ENCODE measurements around the gene MED22. TPM values are rescaled to one million over a fixed set of nuclear protein-coding genes. Genes with fewer than 3 reads are reported as not detected.

The MED22 gene
- total RNA-seq, 1 experiment from 2014 or later = 60.1 TPM

DNA sequence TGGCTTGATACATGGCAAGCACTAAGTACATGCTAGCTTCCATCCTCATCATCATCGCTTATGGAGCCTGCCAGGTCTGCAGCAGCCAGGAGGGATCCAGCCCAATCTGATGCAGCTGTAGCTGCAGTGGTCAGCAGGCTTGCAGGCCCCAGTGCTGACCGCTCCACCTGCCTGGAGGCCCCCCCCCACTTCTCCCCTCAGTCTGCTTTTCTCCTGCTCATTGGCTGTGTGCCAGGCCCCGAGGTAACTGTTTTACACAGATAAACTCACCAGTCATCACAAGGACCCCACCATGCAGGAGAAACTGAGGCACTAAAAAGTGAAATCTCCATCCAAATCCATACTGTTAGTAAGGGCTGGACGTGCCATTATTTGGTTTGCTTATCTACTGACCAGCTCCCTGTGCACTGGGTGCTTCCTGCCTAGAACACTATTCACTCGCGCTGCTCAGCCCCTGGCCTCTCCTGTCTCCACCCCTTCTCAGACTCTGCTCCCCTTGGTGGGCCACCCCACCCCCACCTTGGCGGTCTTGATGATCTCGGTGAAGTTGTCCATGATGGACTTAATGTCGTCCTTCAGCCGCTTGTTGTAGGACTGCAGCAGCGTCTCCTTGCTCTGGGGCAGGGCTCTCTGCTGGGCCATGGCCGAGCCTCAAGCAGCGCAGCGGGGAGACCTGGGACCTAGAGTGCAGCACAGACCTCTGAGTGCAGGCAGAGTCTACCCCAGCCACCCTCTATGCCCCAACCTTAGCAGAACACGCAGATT lies 1.7 kb downstream of the MED22 start:
- ChIA-PET CTCF (no interaction called here), POLR2A (no interaction called here)
- Mint-ChIP-seq H3K4me1 (ENCODE audit: low read depth, unreplicated experiment) (peaks cover 13% of the 10 kb centered on the region), H3K4me3 (ENCODE audit: unreplicated experiment) (peak overlapping the region; percentile 90), H3K27ac (ENCODE audit: unreplicated experiment) (peak overlapping the region; percentile 63), H3K9me3 (ENCODE audit: unreplicated experiment) (no peaks in the 10 kb centered on the region), H3K27me3 (ENCODE audit: insufficient read depth, unreplicated experiment) (no peaks in the 10 kb centered on the region), H3K36me3 (ENCODE audit: insufficient read depth, unreplicated experiment) (peaks cover 60% of the 10 kb centered on the region)
- Histone ChIP-seq H3K4me1 (peaks cover 10% of the 10 kb centered on the region), H3K4me3 (ENCODE audit: low read depth, low read length) (peak overlapping the region; percentile 85), H3K36me3 (ENCODE audit: control insufficient read depth, insufficient read depth, low read length) (peaks cover 13% of the 10 kb centered on the region), H3K27me3 (replicated peaks; ENCODE audit: control insufficient read depth, insufficient read depth, low read length) (no peaks in the 10 kb centered on the region), H3K9me3 (no peaks in the 10 kb centered on the region)
- intact Hi-C loops (cut with micrococcal nuclease; ENCODE audit: unreplicated experiment) = no loop called here
- DNase-seq = no peak
- TF ChIP-seq, protein P1, sequence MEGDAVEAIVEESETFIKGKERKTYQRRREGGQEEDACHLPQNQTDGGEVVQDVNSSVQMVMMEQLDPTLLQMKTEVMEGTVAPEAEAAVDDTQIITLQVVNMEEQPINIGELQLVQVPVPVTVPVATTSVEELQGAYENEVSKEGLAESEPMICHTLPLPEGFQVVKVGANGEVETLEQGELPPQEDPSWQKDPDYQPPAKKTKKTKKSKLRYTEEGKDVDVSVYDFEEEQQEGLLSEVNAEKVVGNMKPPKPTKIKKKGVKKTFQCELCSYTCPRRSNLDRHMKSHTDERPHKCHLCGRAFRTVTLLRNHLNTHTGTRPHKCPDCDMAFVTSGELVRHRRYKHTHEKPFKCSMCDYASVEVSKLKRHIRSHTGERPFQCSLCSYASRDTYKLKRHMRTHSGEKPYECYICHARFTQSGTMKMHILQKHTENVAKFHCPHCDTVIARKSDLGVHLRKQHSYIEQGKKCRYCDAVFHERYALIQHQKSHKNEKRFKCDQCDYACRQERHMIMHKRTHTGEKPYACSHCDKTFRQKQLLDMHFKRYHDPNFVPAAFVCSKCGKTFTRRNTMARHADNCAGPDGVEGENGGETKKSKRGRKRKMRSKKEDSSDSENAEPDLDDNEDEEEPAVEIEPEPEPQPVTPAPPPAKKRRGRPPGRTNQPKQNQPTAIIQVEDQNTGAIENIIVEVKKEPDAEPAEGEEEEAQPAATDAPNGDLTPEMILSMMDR (IDR thresholded peaks at IDR 0.05; ENCODE audit: insufficient read depth in 1 of 2, low read depth in 1 of 2, low read length in 1 of 2, severe bottlenecking in 1 of 2, unreplicated experiment in 1 of 2) = no peak
- BruUV-seq (replicated peaks) = TSS peak; percentile 5

GRCh38 chr9:133345596-133345995 lies 2.3 kb downstream of the MED22 start:
- H3K36me3 Mint-ChIP-seq (ENCODE audit: insufficient read depth, unreplicated experiment) = peaks cover 60% of the 10 kb centered on the region

GRCh38 chr9:133344979-133345378 lies 3.0 kb downstream of the MED22 start:
- Mint-ChIP-seq H3K9me3 (ENCODE audit: unreplicated experiment) (no peaks in the 10 kb centered on the region), H3K27me3 (ENCODE audit: insufficient read depth, unreplicated experiment) (no peaks in the 10 kb centered on the region), H3K27ac (ENCODE audit: unreplicated experiment) (no peak overlapping the region), H3K4me3 (ENCODE audit: unreplicated experiment) (no peak overlapping the region), H3K4me1 (ENCODE audit: low read depth, unreplicated experiment) (peaks cover 13% of the 10 kb centered on the region), H3K36me3 (ENCODE audit: insufficient read depth, unreplicated experiment) (peaks cover 60% of the 10 kb centered on the region)
- peaks cover 10% of the 10 kb centered on the region for H3K4me1 ChIP-seq
- ChIA-PET CTCF (no interaction called here), POLR2A (interaction anchor here (0.6 kb wide), 1 partner anchor 171 kb away, joined by 3 read pairs; no protein-coding TSS in a partner anchor)
- peaks cover 9% of the 10 kb centered on the region for H3K36me3 ChIP-seq (ENCODE audit: control insufficient read depth, insufficient read depth, low read length)
- no peak overlapping the region for H3K4me3 ChIP-seq (ENCODE audit: low read depth, low read length)
- intact Hi-C loops (cut with micrococcal nuclease; ENCODE audit: unreplicated experiment) = no loop called here
- no peaks in the 10 kb centered on the region for H3K27me3 ChIP-seq (replicated peaks; ENCODE audit: control insufficient read depth, insufficient read depth, low read length)
- no peak for DNase-seq
- H3K9me3 ChIP-seq = no peaks in the 10 kb centered on the region
- TF ChIP-seq, protein P1 (IDR thresholded peaks at IDR 0.05; ENCODE audit: insufficient read depth in 1 of 2, low read depth in 1 of 2, low read length in 1 of 2, severe bottlenecking in 1 of 2, unreplicated experiment in 1 of 2) = no peak
- BruUV-seq (replicated peaks) = no TSS peak

More at GRCh38 chr9:133345596-133345995, 2.3 kb downstream of the MED22 start:
- BruUV-seq (replicated peaks) = no TSS peak
- no peaks in the 10 kb centered on the region for H3K9me3 ChIP-seq
- Mint-ChIP-seq H3K27me3 (ENCODE audit: insufficient read depth, unreplicated experiment) (no peaks in the 10 kb centered on the region), H3K4me3 (ENCODE audit: unreplicated experiment) (no peak overlapping the region), H3K4me1 (ENCODE audit: low read depth, unreplicated experiment) (peaks cover 13% of the 10 kb centered on the region), H3K9me3 (ENCODE audit: unreplicated experiment) (no peaks in the 10 kb centered on the region), H3K27ac (ENCODE audit: unreplicated experiment) (no peak overlapping the region)
- no peak overlapping the region for H3K4me3 ChIP-seq (ENCODE audit: low read depth, low read length)
- CTCF ChIA-PET = no interaction called here
- H3K27me3 ChIP-seq (replicated peaks; ENCODE audit: control insufficient read depth, insufficient read depth, low read length) = no peaks in the 10 kb centered on the region
- H3K4me1 ChIP-seq = peaks cover 10% of the 10 kb centered on the region
- H3K36me3 ChIP-seq (ENCODE audit: control insufficient read depth, insufficient read depth, low read length) = peaks cover 13% of the 10 kb centered on the region
- intact Hi-C loops (cut with micrococcal nuclease; ENCODE audit: unreplicated experiment) = no loop called here
- no peak for DNase-seq
- TF ChIP-seq, protein P1 (IDR thresholded peaks at IDR 0.05; ENCODE audit: insufficient read depth in 1 of 2, low read depth in 1 of 2, low read length in 1 of 2, severe bottlenecking in 1 of 2, unreplicated experiment in 1 of 2) = no peak
- POLR2A ChIA-PET = no interaction called here
